ENCODE data around the gene TMEM9B. TPM values are rescaled to one million over a fixed set of nuclear protein-coding genes. Genes with fewer than 3 reads are reported as not detected.

The TMEM9B gene
- polyA plus RNA-seq, 1 donor from 2014 or later = 63.1 TPM

DNA sequence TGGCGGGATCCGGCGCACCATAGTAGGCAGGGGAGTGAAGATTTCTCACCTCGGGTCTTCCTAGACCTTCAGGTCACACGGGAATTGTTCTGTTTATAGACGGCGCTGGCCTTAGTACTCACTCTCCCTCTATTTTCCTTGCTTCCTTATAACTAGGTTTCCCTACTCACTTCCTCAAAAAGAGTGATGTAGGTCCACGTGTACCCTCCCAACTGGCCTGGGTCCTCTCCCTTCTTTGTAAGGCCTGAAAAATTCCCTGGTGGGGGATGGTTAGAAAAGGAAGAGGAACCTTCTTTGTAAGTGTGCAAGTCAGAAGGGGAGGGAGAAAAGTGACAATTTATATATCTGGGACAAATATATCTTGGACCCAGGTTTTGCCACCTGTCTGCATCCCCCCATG is 2.9 kb upstream of the TMEM9B start:
- H3K4me3 ChIP-seq (ENCODE audit: low read length) = no peak overlapping the region
- H3K79me2 ChIP-seq (replicated peaks; ENCODE audit: insufficient read depth, low read length) = peaks cover 9% of the 10 kb centered on the region
- no peaks in the 10 kb centered on the region for H4K20me1 ChIP-seq (ENCODE audit: insufficient read depth)
- H3K36me3 ChIP-seq (ENCODE audit: insufficient read depth, low read length) = no peaks in the 10 kb centered on the region
- H2AFZ ChIP-seq (ENCODE audit: low read depth, low read length) = no peak overlapping the region
- no peak overlapping the region for H3K4me2 ChIP-seq (ENCODE audit: low read length)
- H3F3A ChIP-seq (ENCODE audit: insufficient read depth, low read length, poor library complexity, severe bottlenecking) = no peaks in the 10 kb centered on the region
- no peak overlapping the region for H3K9ac ChIP-seq (ENCODE audit: low read length)
- no peaks in the 10 kb centered on the region for H3K27me3 ChIP-seq (ENCODE audit: insufficient read depth, low read depth, low read length)
- H3K9me3 ChIP-seq (ENCODE audit: low read length) = no peaks in the 10 kb centered on the region
- TF ChIP-seq MXI1 (conservative IDR thresholded peaks at IDR 0.05; ENCODE audit: poor library complexity, severe bottlenecking) = no peak
- no peak for TF ChIP-seq SMC3 (conservative IDR thresholded peaks at IDR 0.05; ENCODE audit: poor library complexity)
- TF ChIP-seq EP300 (conservative IDR thresholded peaks at IDR 0.05; ENCODE audit: poor library complexity, severe bottlenecking) = no peak
- H3K27ac ChIP-seq (ENCODE audit: low read length) = no peak overlapping the region
- no peaks in the 10 kb centered on the region for H3K9me2 ChIP-seq (ENCODE audit: insufficient read depth, low read length)

DNA sequence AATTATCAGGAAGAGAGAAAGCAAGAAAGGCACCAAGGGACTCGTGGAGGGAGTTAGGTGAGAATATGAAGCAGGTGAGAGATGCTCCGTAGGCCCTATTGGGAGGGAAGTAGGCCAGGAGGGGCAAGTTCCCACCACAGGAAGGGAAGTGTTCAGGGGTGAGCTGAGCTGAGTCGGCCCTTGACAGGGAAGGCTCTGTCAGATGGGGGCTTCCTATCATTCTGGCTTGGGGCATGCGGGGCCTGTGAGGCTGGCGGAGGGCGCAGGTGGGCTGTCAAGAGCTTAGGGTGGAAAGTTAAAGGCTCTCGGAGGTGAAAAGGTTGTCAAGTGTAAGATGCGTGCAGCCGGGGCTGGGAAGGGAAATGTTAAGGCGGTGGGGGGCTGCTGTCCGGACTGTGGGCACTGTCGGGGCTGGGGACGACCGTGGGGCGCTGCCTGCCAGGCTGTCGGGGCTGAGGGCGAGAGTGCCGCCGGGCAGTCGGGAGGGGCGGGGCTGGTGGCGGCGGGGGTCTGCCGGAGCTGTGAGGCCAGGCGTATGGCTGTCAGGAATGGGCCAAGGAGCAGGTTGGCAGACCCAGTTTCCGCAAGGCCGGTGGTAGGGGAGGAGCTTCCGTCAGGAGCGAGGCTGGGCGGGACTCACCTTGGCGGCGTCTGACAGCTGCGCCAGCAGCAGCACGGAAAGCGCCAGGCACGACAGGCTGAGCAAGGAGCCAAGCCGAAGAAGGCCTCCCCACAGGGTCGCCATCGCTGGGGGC is 496 bp downstream of the TMEM9B start:
- Histone ChIP-seq H3K27ac (ENCODE audit: low read length) (peak overlapping the region; percentile 88), H2AFZ (ENCODE audit: low read depth, low read length) (peak overlapping the region; percentile 98), H3K4me3 (ENCODE audit: low read length) (peak overlapping the region; percentile 89), H3K4me2 (ENCODE audit: low read length) (peak overlapping the region; percentile 61), H3K27me3 (ENCODE audit: insufficient read depth, low read depth, low read length) (no peaks in the 10 kb centered on the region), H3K9me3 (ENCODE audit: low read length) (no peaks in the 10 kb centered on the region), H3K36me3 (ENCODE audit: insufficient read depth, low read length) (no peaks in the 10 kb centered on the region), H3K9me2 (ENCODE audit: insufficient read depth, low read length) (no peaks in the 10 kb centered on the region), H3F3A (ENCODE audit: insufficient read depth, low read length, poor library complexity, severe bottlenecking) (no peaks in the 10 kb centered on the region), H3K9ac (ENCODE audit: low read length) (peak overlapping the region; percentile 92), H3K79me2 (replicated peaks; ENCODE audit: insufficient read depth, low read length) (peaks cover 14% of the 10 kb centered on the region), H4K20me1 (ENCODE audit: insufficient read depth) (no peaks in the 10 kb centered on the region)
- TF ChIP-seq SMC3 (conservative IDR thresholded peaks at IDR 0.05; ENCODE audit: poor library complexity) (peak; percentile 47), TAF1 (IDR thresholded peaks at IDR 0.05; ENCODE audit: low read depth) (no peak)
- TF ChIP-seq, protein P1, sequence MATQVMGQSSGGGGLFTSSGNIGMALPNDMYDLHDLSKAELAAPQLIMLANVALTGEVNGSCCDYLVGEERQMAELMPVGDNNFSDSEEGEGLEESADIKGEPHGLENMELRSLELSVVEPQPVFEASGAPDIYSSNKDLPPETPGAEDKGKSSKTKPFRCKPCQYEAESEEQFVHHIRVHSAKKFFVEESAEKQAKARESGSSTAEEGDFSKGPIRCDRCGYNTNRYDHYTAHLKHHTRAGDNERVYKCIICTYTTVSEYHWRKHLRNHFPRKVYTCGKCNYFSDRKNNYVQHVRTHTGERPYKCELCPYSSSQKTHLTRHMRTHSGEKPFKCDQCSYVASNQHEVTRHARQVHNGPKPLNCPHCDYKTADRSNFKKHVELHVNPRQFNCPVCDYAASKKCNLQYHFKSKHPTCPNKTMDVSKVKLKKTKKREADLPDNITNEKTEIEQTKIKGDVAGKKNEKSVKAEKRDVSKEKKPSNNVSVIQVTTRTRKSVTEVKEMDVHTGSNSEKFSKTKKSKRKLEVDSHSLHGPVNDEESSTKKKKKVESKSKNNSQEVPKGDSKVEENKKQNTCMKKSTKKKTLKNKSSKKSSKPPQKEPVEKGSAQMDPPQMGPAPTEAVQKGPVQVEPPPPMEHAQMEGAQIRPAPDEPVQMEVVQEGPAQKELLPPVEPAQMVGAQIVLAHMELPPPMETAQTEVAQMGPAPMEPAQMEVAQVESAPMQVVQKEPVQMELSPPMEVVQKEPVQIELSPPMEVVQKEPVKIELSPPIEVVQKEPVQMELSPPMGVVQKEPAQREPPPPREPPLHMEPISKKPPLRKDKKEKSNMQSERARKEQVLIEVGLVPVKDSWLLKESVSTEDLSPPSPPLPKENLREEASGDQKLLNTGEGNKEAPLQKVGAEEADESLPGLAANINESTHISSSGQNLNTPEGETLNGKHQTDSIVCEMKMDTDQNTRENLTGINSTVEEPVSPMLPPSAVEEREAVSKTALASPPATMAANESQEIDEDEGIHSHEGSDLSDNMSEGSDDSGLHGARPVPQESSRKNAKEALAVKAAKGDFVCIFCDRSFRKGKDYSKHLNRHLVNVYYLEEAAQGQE (IDR thresholded peaks at IDR 0.05; ENCODE audit: borderline replicate concordance) = peak; percentile 54

DNA sequence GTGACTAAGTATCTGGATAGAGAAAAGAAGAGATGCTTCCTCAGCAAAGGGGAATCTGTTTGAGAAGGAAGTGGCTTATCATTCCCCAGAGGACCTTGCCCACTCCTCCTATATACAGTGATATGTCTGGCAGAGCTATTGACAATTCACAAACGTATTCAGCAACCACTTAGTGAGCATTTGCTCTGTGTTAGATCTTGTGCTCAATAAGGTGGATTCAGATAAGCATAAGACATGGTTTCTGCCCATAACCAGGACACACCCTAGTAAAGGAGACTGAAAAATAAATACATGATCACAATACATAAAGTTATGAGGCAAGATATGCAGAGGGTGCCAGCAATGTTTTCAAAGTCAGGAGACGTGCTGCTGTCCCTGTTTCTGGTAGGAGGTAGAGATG is 1.4 kb downstream of the TMEM9B start:
- H2AFZ ChIP-seq (ENCODE audit: low read depth, low read length) = no peak overlapping the region
- H3K79me2 ChIP-seq (replicated peaks; ENCODE audit: insufficient read depth, low read length) = peaks cover 14% of the 10 kb centered on the region
- no peaks in the 10 kb centered on the region for H3K27me3 ChIP-seq (ENCODE audit: insufficient read depth, low read depth, low read length)
- no peaks in the 10 kb centered on the region for H3K9me3 ChIP-seq (ENCODE audit: low read length)
- peak overlapping the region; percentile 89 for H3K4me3 ChIP-seq (ENCODE audit: low read length)
- peak overlapping the region; percentile 61 for H3K4me2 ChIP-seq (ENCODE audit: low read length)
- H4K20me1 ChIP-seq (ENCODE audit: insufficient read depth) = no peaks in the 10 kb centered on the region
- TF ChIP-seq MXI1 (conservative IDR thresholded peaks at IDR 0.05; ENCODE audit: poor library complexity, severe bottlenecking) (no peak), POLR2AphosphoS5 (IDR thresholded peaks at IDR 0.05) (no peak), EZH2 (IDR thresholded peaks at IDR 0.05; ENCODE audit: borderline replicate concordance, insufficient read depth, low read length, poor library complexity, severe bottlenecking) (no peak), RAD21 (conservative IDR thresholded peaks at IDR 0.05) (no peak), TAF1 (IDR thresholded peaks at IDR 0.05; ENCODE audit: low read depth) (no peak), SMC3 (conservative IDR thresholded peaks at IDR 0.05; ENCODE audit: poor library complexity) (no peak), EP300 (conservative IDR thresholded peaks at IDR 0.05; ENCODE audit: poor library complexity, severe bottlenecking) (no peak)
- TF ChIP-seq, protein P2, sequence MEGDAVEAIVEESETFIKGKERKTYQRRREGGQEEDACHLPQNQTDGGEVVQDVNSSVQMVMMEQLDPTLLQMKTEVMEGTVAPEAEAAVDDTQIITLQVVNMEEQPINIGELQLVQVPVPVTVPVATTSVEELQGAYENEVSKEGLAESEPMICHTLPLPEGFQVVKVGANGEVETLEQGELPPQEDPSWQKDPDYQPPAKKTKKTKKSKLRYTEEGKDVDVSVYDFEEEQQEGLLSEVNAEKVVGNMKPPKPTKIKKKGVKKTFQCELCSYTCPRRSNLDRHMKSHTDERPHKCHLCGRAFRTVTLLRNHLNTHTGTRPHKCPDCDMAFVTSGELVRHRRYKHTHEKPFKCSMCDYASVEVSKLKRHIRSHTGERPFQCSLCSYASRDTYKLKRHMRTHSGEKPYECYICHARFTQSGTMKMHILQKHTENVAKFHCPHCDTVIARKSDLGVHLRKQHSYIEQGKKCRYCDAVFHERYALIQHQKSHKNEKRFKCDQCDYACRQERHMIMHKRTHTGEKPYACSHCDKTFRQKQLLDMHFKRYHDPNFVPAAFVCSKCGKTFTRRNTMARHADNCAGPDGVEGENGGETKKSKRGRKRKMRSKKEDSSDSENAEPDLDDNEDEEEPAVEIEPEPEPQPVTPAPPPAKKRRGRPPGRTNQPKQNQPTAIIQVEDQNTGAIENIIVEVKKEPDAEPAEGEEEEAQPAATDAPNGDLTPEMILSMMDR (IDR thresholded peaks at IDR 0.05; ENCODE audit: poor library complexity, severe bottlenecking) = no peak
- TF ChIP-seq, protein P1 (IDR thresholded peaks at IDR 0.05; ENCODE audit: borderline replicate concordance) = no peak
- no peaks in the 10 kb centered on the region for H3K36me3 ChIP-seq (ENCODE audit: insufficient read depth, low read length)
- H3K27ac ChIP-seq (ENCODE audit: low read length) = no peak overlapping the region
- H3F3A ChIP-seq (ENCODE audit: insufficient read depth, low read length, poor library complexity, severe bottlenecking) = no peaks in the 10 kb centered on the region
- H3K9ac ChIP-seq (ENCODE audit: low read length) = peak overlapping the region; percentile 92
- H3K9me2 ChIP-seq (ENCODE audit: insufficient read depth, low read length) = no peaks in the 10 kb centered on the region
